HEK293 (cell line): Measurements from ENCODE around the gene ARMC5.

Experiments used
- ZNF514 ChIP-seq: fragments of 450-650 bp; formaldehyde crosslinking; IDR thresholded peaks from 2 replicates; pipeline ENCODE4 v1.5.1; 2016; ENCODE audit warnings: missing biosample characterization, missing genetic modification characterization
- TF ChIP-seq, protein P1 (sequence below): fragments of 450-650 bp; formaldehyde crosslinking; IDR thresholded peaks from 2 replicates; pipeline ENCODE4 v1.5.1; 2016; ENCODE audit warnings: missing biosample characterization, missing genetic modification characterization

DNA sequence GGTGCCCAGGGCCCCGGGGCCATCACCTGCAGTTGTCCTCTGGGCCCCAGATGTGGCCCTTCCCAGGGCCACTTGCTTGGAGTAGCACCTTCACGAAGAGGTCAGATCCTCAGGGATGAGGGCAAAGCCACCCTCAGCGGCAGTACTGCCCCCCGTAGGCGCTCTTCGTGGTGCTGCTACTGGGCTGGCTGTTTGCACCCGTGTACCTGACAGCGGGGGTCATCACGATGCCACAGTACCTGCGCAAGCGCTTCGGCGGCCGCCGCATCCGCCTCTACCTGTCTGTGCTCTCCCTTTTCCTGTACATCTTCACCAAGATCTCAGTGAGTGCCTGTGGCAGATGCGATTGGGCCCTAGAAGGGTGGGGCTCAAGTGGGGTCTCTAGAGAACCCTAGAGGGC lies 26.3 kb downstream of the ARMC5 start:
- TF ChIP-seq, protein P1, sequence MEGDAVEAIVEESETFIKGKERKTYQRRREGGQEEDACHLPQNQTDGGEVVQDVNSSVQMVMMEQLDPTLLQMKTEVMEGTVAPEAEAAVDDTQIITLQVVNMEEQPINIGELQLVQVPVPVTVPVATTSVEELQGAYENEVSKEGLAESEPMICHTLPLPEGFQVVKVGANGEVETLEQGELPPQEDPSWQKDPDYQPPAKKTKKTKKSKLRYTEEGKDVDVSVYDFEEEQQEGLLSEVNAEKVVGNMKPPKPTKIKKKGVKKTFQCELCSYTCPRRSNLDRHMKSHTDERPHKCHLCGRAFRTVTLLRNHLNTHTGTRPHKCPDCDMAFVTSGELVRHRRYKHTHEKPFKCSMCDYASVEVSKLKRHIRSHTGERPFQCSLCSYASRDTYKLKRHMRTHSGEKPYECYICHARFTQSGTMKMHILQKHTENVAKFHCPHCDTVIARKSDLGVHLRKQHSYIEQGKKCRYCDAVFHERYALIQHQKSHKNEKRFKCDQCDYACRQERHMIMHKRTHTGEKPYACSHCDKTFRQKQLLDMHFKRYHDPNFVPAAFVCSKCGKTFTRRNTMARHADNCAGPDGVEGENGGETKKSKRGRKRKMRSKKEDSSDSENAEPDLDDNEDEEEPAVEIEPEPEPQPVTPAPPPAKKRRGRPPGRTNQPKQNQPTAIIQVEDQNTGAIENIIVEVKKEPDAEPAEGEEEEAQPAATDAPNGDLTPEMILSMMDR (tag by site-specific recombination) = no peak
- no peak for TF ChIP-seq ZNF514 (tag by site-specific recombination)
